HepG2 (cell line): ENCODE measurements around the gene SLC25A47. TPM values are rescaled to one million over a fixed set of nuclear protein-coding genes. Genes with fewer than 3 reads are reported as not detected.

Source experiments
- PLSCR1 ChIP-seq: sonication (generic); formaldehyde crosslinking; IDR thresholded peaks from 2 replicates; pipeline ENCODE4 v1.5.0; 2020; ENCODE audit warnings: missing genetic modification reagents, mild to moderate bottlenecking, borderline replicate concordance
- UBTF ChIP-seq: sonication (generic); formaldehyde crosslinking; IDR thresholded peaks from 2 replicates; pipeline ENCODE4 v1.4.0; 2020; ENCODE audit warnings: mild to moderate bottlenecking, missing genetic modification reagents
- ZBTB43 ChIP-seq: sonication (generic); formaldehyde crosslinking; conservative IDR thresholded peaks from 2 replicates; pipeline ENCODE4 v1.4.0; 2020; ENCODE audit warnings: missing genetic modification reagents
- ZBTB7B ChIP-seq: sonication (generic); formaldehyde crosslinking; IDR thresholded peaks from 2 replicates; pipeline ENCODE4 v1.4.0; 2020; ENCODE audit warnings: missing genetic modification reagents
- ZFP62 ChIP-seq: sonication (generic); formaldehyde crosslinking; IDR thresholded peaks from 2 replicates; pipeline ENCODE4 v1.4.0; 2020; ENCODE audit warnings: missing genetic modification reagents
- ZFX ChIP-seq: sonication (generic); formaldehyde crosslinking; IDR thresholded peaks from 2 replicates; pipeline ENCODE4 v1.4.0; 2020; ENCODE audit warnings: mild to moderate bottlenecking, low read depth, missing genetic modification reagents, moderate library complexity
- ZNF574 ChIP-seq: sonication (generic); formaldehyde crosslinking; IDR thresholded peaks from 2 replicates; pipeline ENCODE4 v1.4.0; 2020; ENCODE audit warnings: missing genetic modification reagents
- ZNF646 ChIP-seq: sonication (generic); formaldehyde crosslinking; IDR thresholded peaks from 2 replicates; pipeline ENCODE4 v1.9.0; 2021; ENCODE audit warnings: mild to moderate bottlenecking, missing genetic modification reagents
- ZNF800 ChIP-seq: sonication (generic); formaldehyde crosslinking; IDR thresholded peaks from 2 replicates; pipeline ENCODE4 v1.4.0; 2020; ENCODE audit warnings: missing genetic modification reagents
- polyA plus RNA-seq, 8 experiments: library from polyadenylated mRNA; depleted of rRNA in 3 of 8; stranded (reverse) in 7 of 8; unstranded in 1 of 8; fragments of >200 nt; fragmentation: Illumina TruSeq in 4 of 8; extraction: Trizol in 4 of 8; gene quantifications; 2 replicates each; pipeline versions ENCODE4 v1.2.1 to v1.2.3, GENCODE V29; 2011 to 2016; ENCODE audit warnings: low read depth in 4 of 8, missing spikeins in 1 of 8, mixed read lengths in 1 of 8; ENCODE audit not compliant: insufficient read depth in 1 of 8
- total RNA-seq, 5 experiments: library from RNA; depleted of rRNA; stranded (reverse); fragments of >200 nt; fragmentation: Illumina TruSeq; extraction: Trizol; gene quantifications; 2 replicates each; pipeline ENCODE4 v1.2.3, GENCODE V29; 2016; ENCODE audit warnings: low read depth in 1 of 5

The SLC25A47 gene
- total and polyA plus RNA-seq, 2 of the 13 experiments (the other 11 are each of a cell fraction or from before 2014, with no cell fraction given): 1.0 to 1.7 TPM

- TF ChIP-seq ZNF646 (CRISPR knock-in tag) (no peak), ZFX (peak; percentile 64), ZBTB7B (CRISPR knock-in tag) (peak; percentile 55), ZNF574 (CRISPR knock-in tag) (peak; percentile 24; the same call in 1 of the 2 replicates), ZFP62 (CRISPR knock-in tag) (no peak), ZBTB43 (no peak), ZNF800 (CRISPR knock-in tag) (no peak), UBTF (CRISPR knock-in tag) (peak; percentile 59), PLSCR1 (CRISPR knock-in tag) (no peak)
These were observed 5.0 kb upstream of the SLC25A47 start (continued) for GRCh38 chr14:100317912-100318808.
